Head of caudate nucleus (tissue), 42 donors: ENCODE measurements around the gene NPTX2.

ENCODE experiments used
- DNase-seq, 42 donors: peaks; one replicate each; pipeline versions ENCODE4 v3.0.0 to v3.0.0-alpha.2; 2020 to 2021; ENCODE audit warnings: mixed read lengths in 7 of 42
- intact Hi-C: fragments of 100-400 bp; cut with DNase I; formaldehyde crosslinking; loops from one replicate; pipeline ENCODE4 v1.15.0; 2022

Gene NPTX2

DNA sequence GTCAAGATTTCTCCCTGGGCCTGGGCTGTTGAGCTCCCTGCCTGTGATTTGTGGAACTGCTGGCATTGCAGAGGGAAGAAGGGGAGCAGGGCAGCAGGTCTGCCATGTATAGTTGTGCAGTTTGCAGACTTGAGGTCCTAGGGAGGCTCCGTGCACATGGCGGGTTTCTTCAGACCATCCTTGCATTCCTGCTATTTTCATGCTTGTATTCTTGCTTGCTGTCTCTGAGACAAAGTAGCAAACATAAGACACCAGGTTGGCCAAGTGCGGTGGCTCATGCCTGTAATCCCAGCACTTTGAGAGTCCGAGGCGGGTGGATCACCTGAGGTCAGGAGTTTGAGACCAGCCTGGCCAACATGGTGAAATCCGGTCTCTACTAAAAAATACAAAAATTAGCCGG, 61.1 kb downstream of the NPTX2 start:
- intact Hi-C loops = no loop called here
- DNase-seq = no peak
